ENCODE results near the gene ITPR3.

Gene ITPR3

DNA sequence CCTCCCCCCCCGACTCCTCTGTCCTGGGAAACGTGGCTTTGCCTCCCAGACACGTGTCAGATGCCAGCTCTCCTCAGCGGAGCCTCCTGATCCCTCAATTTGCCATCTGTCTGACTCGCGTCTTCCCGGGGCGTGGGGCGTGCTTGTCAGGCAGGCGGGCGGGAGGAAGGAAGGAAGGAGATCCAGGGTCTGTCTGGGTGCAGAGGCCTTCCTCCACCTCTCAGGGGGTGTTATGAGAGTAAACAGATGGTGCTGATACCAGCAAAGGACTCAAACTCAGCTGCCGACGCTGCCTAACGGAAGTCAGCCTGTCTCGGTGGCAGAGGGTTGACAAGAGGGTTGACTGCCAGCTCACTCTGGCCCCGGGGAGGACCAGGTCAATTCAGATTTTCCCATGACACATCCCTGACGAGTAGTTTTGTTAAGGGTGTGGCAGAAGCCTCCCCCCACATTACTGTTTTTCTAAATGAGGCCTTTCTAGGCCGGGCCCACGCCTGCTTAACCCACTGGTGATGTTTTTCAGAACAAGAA is 73.3 kb downstream of the ITPR3 start:
- no peak for TF ChIP-seq YY1 (IDR thresholded peaks at IDR 0.05; ENCODE audit: low read depth)
- TF ChIP-seq, protein P1, sequence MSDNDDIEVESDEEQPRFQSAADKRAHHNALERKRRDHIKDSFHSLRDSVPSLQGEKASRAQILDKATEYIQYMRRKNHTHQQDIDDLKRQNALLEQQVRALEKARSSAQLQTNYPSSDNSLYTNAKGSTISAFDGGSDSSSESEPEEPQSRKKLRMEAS (IDR thresholded peaks at IDR 0.05) = no peak
- TF ChIP-seq TAF1 (IDR thresholded peaks at IDR 0.05; ENCODE audit: low read depth) = no peak
- no peak for TF ChIP-seq TEAD4 (IDR thresholded peaks at IDR 0.05)
- no peak for TF ChIP-seq EGR1 (IDR thresholded peaks at IDR 0.05)

DNA sequence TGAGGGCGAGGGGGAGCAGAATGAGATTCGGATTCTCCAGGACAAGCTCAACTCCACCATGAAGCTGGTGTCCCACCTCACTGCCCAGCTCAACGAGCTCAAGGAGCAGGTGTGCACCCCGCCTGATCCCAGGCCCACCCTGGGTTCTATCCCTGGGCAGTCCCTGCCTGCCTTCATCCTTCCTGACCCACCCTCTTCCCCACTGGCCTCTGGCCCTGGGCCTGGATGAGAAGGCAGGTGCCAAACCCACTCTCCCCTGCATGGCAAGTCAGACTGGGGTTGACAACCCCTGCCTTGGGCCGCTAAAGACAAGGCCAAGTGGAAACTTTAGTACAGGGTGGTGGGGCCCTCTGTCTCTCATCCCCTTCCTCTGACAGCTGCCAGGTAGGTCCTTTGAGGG is 73.9 kb downstream of the ITPR3 start:
- no peak for TF ChIP-seq RAD21 (IDR thresholded peaks at IDR 0.05; ENCODE audit: low read depth)
- TF ChIP-seq TEAD4 (IDR thresholded peaks at IDR 0.05) = no peak
- TF ChIP-seq, protein P2, sequence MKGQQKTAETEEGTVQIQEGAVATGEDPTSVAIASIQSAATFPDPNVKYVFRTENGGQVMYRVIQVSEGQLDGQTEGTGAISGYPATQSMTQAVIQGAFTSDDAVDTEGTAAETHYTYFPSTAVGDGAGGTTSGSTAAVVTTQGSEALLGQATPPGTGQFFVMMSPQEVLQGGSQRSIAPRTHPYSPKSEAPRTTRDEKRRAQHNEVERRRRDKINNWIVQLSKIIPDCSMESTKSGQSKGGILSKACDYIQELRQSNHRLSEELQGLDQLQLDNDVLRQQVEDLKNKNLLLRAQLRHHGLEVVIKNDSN (IDR thresholded peaks at IDR 0.05) = no peak
- TF ChIP-seq TAF1 (IDR thresholded peaks at IDR 0.05; ENCODE audit: low read depth) = no peak
- no peak for TF ChIP-seq FOXM1 (IDR thresholded peaks at IDR 0.05; ENCODE audit: borderline replicate concordance, low read depth)
- no peak for TF ChIP-seq EGR1 (IDR thresholded peaks at IDR 0.05)
- TF ChIP-seq NFIC (IDR thresholded peaks at IDR 0.05) = no peak

- no peak for TF ChIP-seq TCF12 (IDR thresholded peaks at IDR 0.05; ENCODE audit: low read depth)
These were observed 74.3 kb downstream of the ITPR3 start for GRCh38 chr6:33695451-33695887.

GRCh38 chr6:33696076-33696475 is 75.0 kb downstream of the ITPR3 start:
- TF ChIP-seq EGR1 (IDR thresholded peaks at IDR 0.05) (no peak), YY1 (IDR thresholded peaks at IDR 0.05; ENCODE audit: low read depth) (no peak), TEAD4 (IDR thresholded peaks at IDR 0.05) (no peak), TCF12 (IDR thresholded peaks at IDR 0.05; ENCODE audit: low read depth) (no peak), CREB1 (IDR thresholded peaks at IDR 0.05; ENCODE audit: low read depth) (no peak), NFIC (IDR thresholded peaks at IDR 0.05) (no peak), ZBTB7A (IDR thresholded peaks at IDR 0.05; ENCODE audit: low read depth) (no peak)
- TF ChIP-seq, protein P1 (IDR thresholded peaks at IDR 0.05) = no peak
- TF ChIP-seq, protein P2 (IDR thresholded peaks at IDR 0.05) = no peak

- peak; percentile 80 for TF ChIP-seq NFIC (IDR thresholded peaks at IDR 0.05)
- TF ChIP-seq FOXM1 (IDR thresholded peaks at IDR 0.05; ENCODE audit: borderline replicate concordance, low read depth) = no peak
- no peak for TF ChIP-seq TAF1 (IDR thresholded peaks at IDR 0.05; ENCODE audit: low read depth)
- 0 out of 2 replicates have a peak, but pooled peaks have one; percentile 35 for TF ChIP-seq EP300 (IDR thresholded peaks at IDR 0.05; ENCODE audit: borderline replicate concordance)
- no peak for TF ChIP-seq CREB1 (IDR thresholded peaks at IDR 0.05; ENCODE audit: low read depth)
- no peak for TF ChIP-seq YY1 (IDR thresholded peaks at IDR 0.05; ENCODE audit: low read depth)
- peak; percentile 53 for TF ChIP-seq TCF12 (IDR thresholded peaks at IDR 0.05; ENCODE audit: low read depth)
- no peak for TF ChIP-seq TEAD4 (IDR thresholded peaks at IDR 0.05)
These were observed 75.7 kb downstream of the ITPR3 start for GRCh38 chr6:33696548-33697518.

DNA sequence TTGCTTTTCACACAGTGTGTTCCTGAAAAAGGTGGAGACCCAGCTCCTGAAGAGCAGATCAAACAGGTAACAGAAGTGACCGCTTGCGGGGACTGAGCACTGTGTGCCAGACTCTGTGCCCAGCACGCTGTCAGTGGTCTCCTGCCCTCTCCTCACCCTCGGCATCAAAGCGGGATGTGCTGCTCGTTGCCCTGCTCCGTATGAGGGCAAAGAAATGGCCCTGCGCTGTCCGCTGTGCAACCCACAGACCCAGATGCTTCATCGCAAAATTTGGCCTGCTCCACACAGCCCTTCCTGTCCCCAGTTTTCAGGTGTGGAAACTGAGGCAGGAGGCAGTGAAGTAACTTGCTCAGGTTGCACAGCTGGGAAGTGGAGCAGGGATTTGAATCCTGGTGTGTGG is 76.7 kb downstream of the ITPR3 start:
- TF ChIP-seq, protein P2 (IDR thresholded peaks at IDR 0.05) = no peak
- TF ChIP-seq EP300 (IDR thresholded peaks at IDR 0.05; ENCODE audit: borderline replicate concordance) (no peak), EGR1 (IDR thresholded peaks at IDR 0.05) (no peak), RAD21 (IDR thresholded peaks at IDR 0.05; ENCODE audit: low read depth) (no peak), NFIC (IDR thresholded peaks at IDR 0.05) (no peak), YY1 (IDR thresholded peaks at IDR 0.05; ENCODE audit: low read depth) (no peak), TCF12 (IDR thresholded peaks at IDR 0.05; ENCODE audit: low read depth) (no peak), CREB1 (IDR thresholded peaks at IDR 0.05; ENCODE audit: low read depth) (no peak), ZBTB7A (IDR thresholded peaks at IDR 0.05; ENCODE audit: low read depth) (no peak), FOXM1 (IDR thresholded peaks at IDR 0.05; ENCODE audit: borderline replicate concordance, low read depth) (no peak), CEBPB (IDR thresholded peaks at IDR 0.05) (no peak), TEAD4 (IDR thresholded peaks at IDR 0.05) (no peak), TAF1 (IDR thresholded peaks at IDR 0.05; ENCODE audit: low read depth) (no peak)
- TF ChIP-seq, protein P1 (IDR thresholded peaks at IDR 0.05) = no peak
- TF ChIP-seq, protein P3, sequence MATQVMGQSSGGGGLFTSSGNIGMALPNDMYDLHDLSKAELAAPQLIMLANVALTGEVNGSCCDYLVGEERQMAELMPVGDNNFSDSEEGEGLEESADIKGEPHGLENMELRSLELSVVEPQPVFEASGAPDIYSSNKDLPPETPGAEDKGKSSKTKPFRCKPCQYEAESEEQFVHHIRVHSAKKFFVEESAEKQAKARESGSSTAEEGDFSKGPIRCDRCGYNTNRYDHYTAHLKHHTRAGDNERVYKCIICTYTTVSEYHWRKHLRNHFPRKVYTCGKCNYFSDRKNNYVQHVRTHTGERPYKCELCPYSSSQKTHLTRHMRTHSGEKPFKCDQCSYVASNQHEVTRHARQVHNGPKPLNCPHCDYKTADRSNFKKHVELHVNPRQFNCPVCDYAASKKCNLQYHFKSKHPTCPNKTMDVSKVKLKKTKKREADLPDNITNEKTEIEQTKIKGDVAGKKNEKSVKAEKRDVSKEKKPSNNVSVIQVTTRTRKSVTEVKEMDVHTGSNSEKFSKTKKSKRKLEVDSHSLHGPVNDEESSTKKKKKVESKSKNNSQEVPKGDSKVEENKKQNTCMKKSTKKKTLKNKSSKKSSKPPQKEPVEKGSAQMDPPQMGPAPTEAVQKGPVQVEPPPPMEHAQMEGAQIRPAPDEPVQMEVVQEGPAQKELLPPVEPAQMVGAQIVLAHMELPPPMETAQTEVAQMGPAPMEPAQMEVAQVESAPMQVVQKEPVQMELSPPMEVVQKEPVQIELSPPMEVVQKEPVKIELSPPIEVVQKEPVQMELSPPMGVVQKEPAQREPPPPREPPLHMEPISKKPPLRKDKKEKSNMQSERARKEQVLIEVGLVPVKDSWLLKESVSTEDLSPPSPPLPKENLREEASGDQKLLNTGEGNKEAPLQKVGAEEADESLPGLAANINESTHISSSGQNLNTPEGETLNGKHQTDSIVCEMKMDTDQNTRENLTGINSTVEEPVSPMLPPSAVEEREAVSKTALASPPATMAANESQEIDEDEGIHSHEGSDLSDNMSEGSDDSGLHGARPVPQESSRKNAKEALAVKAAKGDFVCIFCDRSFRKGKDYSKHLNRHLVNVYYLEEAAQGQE (IDR thresholded peaks at IDR 0.05; ENCODE audit: low read depth) = no peak

- TF ChIP-seq EGR1 (IDR thresholded peaks at IDR 0.05) (no peak), NFIC (IDR thresholded peaks at IDR 0.05) (no peak), RAD21 (IDR thresholded peaks at IDR 0.05; ENCODE audit: low read depth) (no peak), TAF1 (IDR thresholded peaks at IDR 0.05; ENCODE audit: low read depth) (no peak), EP300 (IDR thresholded peaks at IDR 0.05; ENCODE audit: borderline replicate concordance) (no peak), CEBPB (IDR thresholded peaks at IDR 0.05) (no peak), TCF12 (IDR thresholded peaks at IDR 0.05; ENCODE audit: low read depth) (no peak), FOXM1 (IDR thresholded peaks at IDR 0.05; ENCODE audit: borderline replicate concordance, low read depth) (no peak), CREB1 (IDR thresholded peaks at IDR 0.05; ENCODE audit: low read depth) (no peak), ZBTB7A (IDR thresholded peaks at IDR 0.05; ENCODE audit: low read depth) (no peak), TEAD4 (IDR thresholded peaks at IDR 0.05) (no peak), YY1 (IDR thresholded peaks at IDR 0.05; ENCODE audit: low read depth) (no peak)
- TF ChIP-seq, protein P1 (IDR thresholded peaks at IDR 0.05) = no peak
- TF ChIP-seq, protein P2 (IDR thresholded peaks at IDR 0.05) = no peak
- TF ChIP-seq, protein P3 (IDR thresholded peaks at IDR 0.05; ENCODE audit: low read depth) = no peak
These were observed 77.4 kb downstream of the ITPR3 start for GRCh38 chr6:33698494-33698893.

All from Ishikawa (cell line).